Thyroid gland (tissue), 4 donors: ENCODE results near the gene TCF3. TPM values are rescaled to one million over a fixed set of nuclear protein-coding genes. Genes with fewer than 3 reads are reported as not detected.

Experiments used
- DNase-seq, 2 donors: peaks; one replicate each; pipeline ENCODE4 v3.0.0-alpha.2; 2019
- H3K27ac ChIP-seq, 3 donors: fragments of 200-600 bp; sonication (generic); 1 replicate in 2 of 3; 2 replicates in 1 of 3; pipeline ENCODE4 v1.5.1; 2016 to 2019; ENCODE audit warnings: mild to moderate bottlenecking in 1 of 3, moderate library complexity in 1 of 3
- H3K27me3 ChIP-seq: fragments of 200-600 bp; sonication (generic); one replicate; pipeline ENCODE4 v1.5.1; 2019
- H3K36me3 ChIP-seq, 2 donors: fragments of 200-600 bp; sonication (generic); one replicate each; pipeline ENCODE4 v1.5.1; 2016 to 2019
- H3K4me1 ChIP-seq, 2 donors: fragments of 200-600 bp; sonication (generic); one replicate each; pipeline ENCODE4 v1.5.1; 2017 to 2019
- H3K4me3 ChIP-seq, 3 donors: fragments of 200-600 bp; sonication (generic); replicated peaks in 1 of 3; 1 replicate in 2 of 3; 2 replicates in 1 of 3; pipeline ENCODE4 v1.5.1; 2016; ENCODE audit warnings: mild to moderate bottlenecking in 1 of 3
- H3K9me3 ChIP-seq: fragments of 200-600 bp; sonication (generic); one replicate; pipeline ENCODE4 v1.5.1; 2017
- CTCF ChIP-seq, 6 experiments: fragments of 200-600 bp in 3 of 6; fragments of 450-650 bp in 3 of 6; sonication (generic) in 3 of 6; IDR thresholded peaks; one replicate each; pipeline ENCODE4 v1.5.1; 2016 to 2019; ENCODE audit warnings: antibody characterized with exemption in 6 of 6, mild to moderate bottlenecking in 2 of 6, inconsistent platforms in 1 of 6, moderate library complexity in 1 of 6
- POLR2A ChIP-seq, 2 donors: fragments of 450-650 bp; IDR thresholded peaks; one replicate each; pipeline ENCODE4 v1.6.1; 2017; ENCODE audit warnings: antibody characterized with exemption in 2 of 2, mild to moderate bottlenecking in 2 of 2, moderate library complexity in 1 of 2
- WGBS, 2 donors: methylation state at CpG; one replicate each; pipeline ENCODE4 v1.1.5; 2017; 5-methylcytosine and 5-hydroxymethylcytosine counted together
- intact Hi-C: fragments of 100-400 bp; cut with DNase I; formaldehyde crosslinking; loops from one replicate; pipeline ENCODE4 v1.15.1; 2023
- total RNA-seq, 4 donors: library from RNA; depleted of rRNA; stranded (reverse); fragments of >200 nt; gene quantifications; one replicate each; pipeline ENCODE4 v1.2.3, GENCODE V29; 2016

Gene TCF3
- total RNA-seq, 4 donors from 2014 or later = 28.6 to 70.6 (median 43.8) TPM

- Histone ChIP-seq H3K9me3 (no peaks in the 10 kb centered on the region), H3K27me3 (no peaks in the 10 kb centered on the region), H3K27ac (no peak overlapping the region), H3K36me3 (peaks cover 5 to 8% of the 10 kb centered on the region in 2 donors), H3K4me1 (no peaks in the 10 kb centered on the region), H3K4me3 (no peak overlapping the region)
- 97 to 98% methylated on average over 26 to 34 of the region's 34 CpGs for WGBS, 2 donors
- intact Hi-C loops = no loop called here
- no peak for DNase-seq
- TF ChIP-seq CTCF (IDR thresholded peaks at IDR 0.05) (no peak), POLR2A (IDR thresholded peaks at IDR 0.05) (no peak)
Observed at GRCh38 chr19:1636325-1637236, 15.8 kb downstream of the TCF3 start.

- intact Hi-C loops = no loop called here
- TF ChIP-seq CTCF (IDR thresholded peaks at IDR 0.05) (no peak), POLR2A (IDR thresholded peaks at IDR 0.05) (no peak)
- DNase-seq = no peak
- no peaks in the 10 kb centered on the region for H3K4me1 ChIP-seq
- H3K36me3 ChIP-seq = peaks cover 7 to 8% of the 10 kb centered on the region in 2 donors
- H3K27ac ChIP-seq = no peak overlapping the region
- no peak overlapping the region for H3K4me3 ChIP-seq
- no peaks in the 10 kb centered on the region for H3K9me3 ChIP-seq
- no peaks in the 10 kb centered on the region for H3K27me3 ChIP-seq
- 93 to 100% methylated on average over 1 to 3 of the region's 5 CpGs for WGBS, 2 donors
Observed at GRCh38 chr19:1634938-1635243, 17.5 kb downstream of the TCF3 start.

GRCh38 chr19:1634242-1634937 is 18.0 kb downstream of the TCF3 start:
- Histone ChIP-seq H3K27me3 (no peaks in the 10 kb centered on the region), H3K36me3 (peaks cover 7 to 8% of the 10 kb centered on the region in 2 donors), H3K4me3 (no peak overlapping the region), H3K27ac (no peak overlapping the region), H3K9me3 (no peaks in the 10 kb centered on the region), H3K4me1 (no peaks in the 10 kb centered on the region)
- DNase-seq = no peak
- 92 to 95% methylated on average over 16 to 19 of the region's 19 CpGs for WGBS, 2 donors
- intact Hi-C loops = no loop called here
- TF ChIP-seq CTCF (IDR thresholded peaks at IDR 0.05) (no peak), POLR2A (IDR thresholded peaks at IDR 0.05) (no peak)

- no peak for TF ChIP-seq CTCF (IDR thresholded peaks at IDR 0.05)
- Histone ChIP-seq H3K4me1 (no peaks in the 10 kb centered on the region), H3K36me3 (peaks cover 6 to 7% of the 10 kb centered on the region in 2 donors), H3K4me3 (no peak overlapping the region), H3K27me3 (no peaks in the 10 kb centered on the region), H3K9me3 (no peaks in the 10 kb centered on the region), H3K27ac (no peak overlapping the region)
- intact Hi-C loops = no loop called here
- DNase-seq = no peak
- 92 to 95% methylated on average over 10 to 11 of the region's 11 CpGs for WGBS, 2 donors
Observed at GRCh38 chr19:1633269-1633826, 19.1 kb downstream of the TCF3 start.
